OCI-LY3 (cell line): ENCODE results near the gene CUL1.

Source experiments
- H2AFZ ChIP-seq: fragments of 200-600, 300-600 bp; shearing (Covaris generic); 2 replicates; pipeline ENCODE4 v1.6.0; 2014; ENCODE audit warnings: antibody characterized with exemption, low read depth, low read length
- H3K27ac ChIP-seq: fragments of 200-600, 300-600 bp; sonication (generic); 2 replicates; pipeline ENCODE4 v1.5.1; 2014; ENCODE audit warnings: mild to moderate bottlenecking, low read length, moderate library complexity, mixed read lengths
- H3K27me3 ChIP-seq: fragments of 200-600, 300-600 bp; sonication (generic); 2 replicates; pipeline ENCODE4 v1.6.1; 2014; ENCODE audit warnings: low read depth, low read length, mixed read lengths
- H3K36me3 ChIP-seq: fragments of 200-600, 300-600 bp; sonication (generic); replicated peaks from 2 replicates; pipeline ENCODE3; 2014; ENCODE audit warnings: low read depth, low read length, mixed read lengths
- H3K4me1 ChIP-seq: fragments of 300-600, 200-600 bp; sonication (generic); 2 replicates; pipeline ENCODE4 v1.6.1; 2014; ENCODE audit warnings: low read length, mixed read lengths
- H3K4me2 ChIP-seq: fragments of 200-600, 300-600 bp; sonication (generic); 2 replicates; pipeline ENCODE4 v1.6.1; 2014; ENCODE audit warnings: low read length, mixed read lengths
- H3K4me3 ChIP-seq: fragments of 300-600, 200-600 bp; sonication (generic); 2 replicates; pipeline ENCODE4 v1.5.1; 2014; ENCODE audit warnings: antibody characterized with exemption, mild to moderate bottlenecking, low read length, moderate library complexity
- H3K79me2 ChIP-seq: fragments of 300-600, 200-600 bp; shearing (Covaris generic); 2 replicates; pipeline ENCODE4 v1.6.1; 2014; ENCODE audit warnings: mild to moderate bottlenecking, low read length, mixed read lengths
- H3K9ac ChIP-seq: fragments of 300-600, 200-600 bp; shearing (Covaris generic); 2 replicates; pipeline ENCODE4 v1.6.0; 2014; ENCODE audit warnings: mild to moderate bottlenecking, low read length, moderate library complexity
- H3K9me3 ChIP-seq: fragments of 200-600, 300-600 bp; shearing (Covaris generic); 2 replicates; pipeline ENCODE4 v1.6.1; 2014; ENCODE audit warnings: low read length, mixed read lengths; ENCODE audit not compliant: insufficient read depth
- H4K20me1 ChIP-seq: fragments of 200-600, 300-600 bp; sonication (generic); 2 replicates; pipeline ENCODE4 v1.6.1; 2016; ENCODE audit warnings: low read length, mixed read lengths; ENCODE audit not compliant: insufficient read depth
- CTCF ChIP-seq: fragments of 200-600, 300-600 bp; sonication (generic); IDR thresholded peaks from 2 replicates; pipeline ENCODE4 v1.5.1; 2014; ENCODE audit warnings: antibody characterized with exemption, low read length, low read depth
- EZH2phosphoT487 ChIP-seq: fragments of 200-600 bp; shearing (Covaris generic); IDR thresholded peaks from 2 replicates; pipeline ENCODE4 v1.6.1; 2018; ENCODE audit warnings: antibody characterized with exemption, mixed run types, low read depth

The CUL1 gene

DNA sequence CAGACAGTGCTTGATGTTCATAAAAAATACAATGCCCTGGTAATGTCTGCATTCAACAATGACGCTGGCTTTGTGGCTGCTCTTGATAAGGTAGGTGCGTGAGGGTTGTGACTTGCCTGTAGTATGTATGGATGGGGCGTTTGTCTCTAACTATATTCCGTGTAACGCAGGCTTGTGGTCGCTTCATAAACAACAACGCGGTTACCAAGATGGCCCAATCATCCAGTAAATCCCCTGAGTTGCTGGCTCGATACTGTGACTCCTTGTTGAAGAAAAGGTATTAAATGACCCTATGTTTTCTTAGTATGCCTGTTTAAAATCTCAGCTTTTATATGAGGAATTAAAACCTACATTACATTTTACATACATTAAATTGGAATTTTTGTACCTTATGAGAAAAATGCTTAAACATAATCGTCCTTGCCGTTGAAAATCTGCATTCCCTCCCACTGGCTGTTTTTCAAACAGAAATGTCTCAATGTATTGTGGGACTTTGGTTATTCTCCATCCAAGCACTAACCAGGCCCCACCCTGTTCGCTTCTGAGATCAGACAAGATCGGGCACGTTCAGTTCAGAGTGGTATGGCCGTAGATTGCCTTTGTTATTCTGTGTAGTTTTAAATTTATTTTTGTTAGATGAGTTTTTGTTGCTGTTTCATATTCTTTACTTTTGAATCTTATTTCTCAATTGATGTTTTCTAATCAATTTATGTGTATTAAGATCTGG lies 85.3 kb downstream of the CUL1 start:
- H3K27ac ChIP-seq: no peak overlapping the region
- TF ChIP-seq CTCF: no peak
- TF ChIP-seq EZH2phosphoT487: no peak
- H3K4me3 ChIP-seq: no peak overlapping the region
- H3K4me1 ChIP-seq: 0 out of 2 replicates have a peak, but pooled peaks cover 4% of the 10 kb centered on the region
- H3K27me3 ChIP-seq: no peaks in the 10 kb centered on the region
- H4K20me1 ChIP-seq: no peaks in the 10 kb centered on the region
- no peak overlapping the region for H3K4me2 ChIP-seq
- no peak overlapping the region for H3K9ac ChIP-seq
- no peak overlapping the region for H2AFZ ChIP-seq
- no peaks in the 10 kb centered on the region for H3K9me3 ChIP-seq
- peaks cover 45% of the 10 kb centered on the region for H3K36me3 ChIP-seq
- H3K79me2 ChIP-seq: no peaks in the 10 kb centered on the region; the same call in 1 of the 2 replicates

DNA sequence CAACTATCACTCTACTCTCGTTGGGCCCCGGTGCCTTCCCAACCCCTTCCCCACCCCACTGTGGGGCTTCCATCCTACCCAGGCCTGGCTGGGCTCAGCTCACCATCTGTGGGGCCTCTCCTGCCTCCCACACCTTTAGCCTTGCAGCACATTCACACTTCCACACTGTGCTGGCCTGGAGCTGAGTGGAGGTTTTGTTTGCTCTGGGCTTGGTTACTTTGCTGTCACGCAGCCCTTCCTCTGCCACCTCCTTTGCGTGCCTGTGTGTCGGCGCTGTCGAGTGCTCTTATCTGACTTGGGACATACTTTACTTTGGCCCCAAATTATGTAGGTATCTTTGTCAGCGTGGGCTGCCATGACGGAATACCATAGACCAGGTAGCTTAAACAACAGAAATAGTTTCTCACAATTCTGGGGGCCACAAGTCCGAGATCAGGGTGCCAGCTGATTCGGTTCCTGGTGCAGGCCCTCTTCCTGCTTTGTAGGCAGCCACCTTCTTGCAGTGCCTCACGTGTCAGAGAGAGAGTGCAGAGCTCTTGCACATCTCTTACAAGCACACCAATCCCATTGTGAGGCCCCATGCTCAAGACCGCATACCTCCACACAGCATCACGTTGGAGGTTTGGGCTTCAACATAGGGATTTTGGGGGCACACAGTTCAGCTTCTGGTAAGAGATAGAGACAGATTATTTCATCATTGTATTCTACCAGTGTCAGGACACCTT lies 89.0 kb downstream of the CUL1 start:
- no peak overlapping the region for H3K4me3 ChIP-seq
- H3K27me3 ChIP-seq: no peaks in the 10 kb centered on the region
- TF ChIP-seq CTCF (no peak), EZH2phosphoT487 (no peak)
- H2AFZ ChIP-seq: no peak overlapping the region
- H3K9me3 ChIP-seq: no peaks in the 10 kb centered on the region
- H4K20me1 ChIP-seq: no peaks in the 10 kb centered on the region
- peaks cover 72% of the 10 kb centered on the region for H3K36me3 ChIP-seq
- H3K4me2 ChIP-seq: no peak overlapping the region
- H3K27ac ChIP-seq: no peak overlapping the region
- H3K79me2 ChIP-seq: no peaks in the 10 kb centered on the region
- no peak overlapping the region for H3K9ac ChIP-seq
- H3K4me1 ChIP-seq: 0 out of 2 replicates have a peak, but pooled peaks cover 4% of the 10 kb centered on the region

GRCh38 chr7:148789220-148789619 lies 90.5 kb downstream of the CUL1 start:
- Histone ChIP-seq H3K27me3 (no peaks in the 10 kb centered on the region), H3K4me1 (0 out of 2 replicates have a peak, but pooled peaks cover 4% of the 10 kb centered on the region), H3K9me3 (no peaks in the 10 kb centered on the region), H3K9ac (no peak overlapping the region), H3K4me3 (no peak overlapping the region), H4K20me1 (no peaks in the 10 kb centered on the region), H3K4me2 (no peak overlapping the region), H3K36me3 (peaks cover 76% of the 10 kb centered on the region), H3K79me2 (no peaks in the 10 kb centered on the region), H3K27ac (no peak overlapping the region), H2AFZ (no peak overlapping the region)
- no peak for TF ChIP-seq CTCF
- no peak for TF ChIP-seq EZH2phosphoT487

- H3K36me3 ChIP-seq: peaks cover 74% of the 10 kb centered on the region
- H3K4me2 ChIP-seq: no peak overlapping the region
- H3K4me1 ChIP-seq: 0 out of 2 replicates have a peak, but pooled peaks cover 4% of the 10 kb centered on the region
- H3K79me2 ChIP-seq: no peaks in the 10 kb centered on the region
- no peak overlapping the region for H3K27ac ChIP-seq
- no peaks in the 10 kb centered on the region for H4K20me1 ChIP-seq
- no peaks in the 10 kb centered on the region for H3K9me3 ChIP-seq
- TF ChIP-seq EZH2phosphoT487 (no peak), CTCF (no peak)
- H3K4me3 ChIP-seq: no peak overlapping the region
- no peaks in the 10 kb centered on the region for H3K27me3 ChIP-seq
- no peak overlapping the region for H3K9ac ChIP-seq
- no peak overlapping the region for H2AFZ ChIP-seq
Measured at GRCh38 chr7:148790131-148790726, 91.5 kb downstream of the CUL1 start.
